Activated CD8-positive, alpha-beta memory T cell treated with anti-CD3 and anti-CD28 coated beads, Interleukin-2, amount 50 U/mL, for 1 hour (primary cell): Measurements from ENCODE around the gene CGN.

Experiments used
- DNase-seq: peaks from one replicate; pipeline ENCODE4 v3.0.0-alpha.2; 2020; ENCODE audit errors: extremely low read depth

Gene CGN

DNA sequence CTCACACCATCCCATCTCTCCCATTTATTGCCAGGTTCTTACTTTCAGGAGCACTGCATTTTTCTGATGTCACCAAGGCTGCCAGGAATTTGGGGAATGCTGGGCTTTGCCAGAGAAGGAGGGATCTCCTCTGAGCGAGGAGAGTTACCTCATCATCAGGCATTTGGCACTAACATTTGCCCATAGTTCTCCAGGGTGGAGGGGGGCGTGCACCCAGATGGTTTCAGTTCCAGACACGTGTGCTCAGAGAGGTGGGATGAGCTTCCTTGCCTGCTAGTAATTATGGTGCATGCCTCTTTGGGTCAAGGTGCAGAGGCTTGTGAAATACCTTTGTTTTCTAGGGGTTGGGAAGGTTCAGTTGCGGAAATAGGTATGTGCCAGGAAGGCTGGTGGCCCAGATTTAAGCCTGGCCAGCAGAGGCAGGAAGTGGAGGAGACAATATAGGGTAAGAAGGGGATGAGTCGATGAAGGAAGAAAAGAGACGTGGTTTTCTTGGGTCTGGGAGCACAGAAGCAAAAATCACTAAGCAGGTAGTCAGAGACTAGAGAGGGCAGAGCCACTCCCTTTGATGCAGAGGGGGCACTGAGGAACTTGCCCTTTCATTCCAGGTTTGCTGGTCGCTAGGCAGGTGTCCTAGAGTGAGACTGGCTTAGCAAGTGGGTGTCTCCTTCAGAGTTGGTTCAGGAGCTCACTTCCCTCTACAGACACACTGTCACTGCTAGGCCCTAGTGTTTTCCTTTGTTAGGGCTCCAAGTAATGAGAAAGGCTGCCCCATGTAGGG lies 36.1 kb downstream of the CGN start:
- DNase-seq: no peak

DNA sequence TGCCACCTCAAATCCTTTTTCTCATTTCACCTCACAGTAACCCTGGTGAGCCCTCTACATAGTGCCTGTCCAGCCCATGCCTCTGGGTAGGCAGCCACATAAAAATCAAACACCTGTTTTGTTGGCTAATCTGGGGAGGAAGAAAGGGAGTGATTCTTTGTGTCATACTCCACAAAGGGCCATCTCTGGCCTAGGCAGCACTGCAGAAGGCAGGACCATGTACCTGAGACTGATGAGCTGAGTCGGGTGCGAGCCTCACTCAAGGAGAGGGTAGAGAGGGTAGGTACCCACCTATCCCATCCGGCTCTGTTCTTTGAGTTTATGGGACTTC lies 36.7 kb downstream of the CGN start:
- DNase-seq: no peak

DNA sequence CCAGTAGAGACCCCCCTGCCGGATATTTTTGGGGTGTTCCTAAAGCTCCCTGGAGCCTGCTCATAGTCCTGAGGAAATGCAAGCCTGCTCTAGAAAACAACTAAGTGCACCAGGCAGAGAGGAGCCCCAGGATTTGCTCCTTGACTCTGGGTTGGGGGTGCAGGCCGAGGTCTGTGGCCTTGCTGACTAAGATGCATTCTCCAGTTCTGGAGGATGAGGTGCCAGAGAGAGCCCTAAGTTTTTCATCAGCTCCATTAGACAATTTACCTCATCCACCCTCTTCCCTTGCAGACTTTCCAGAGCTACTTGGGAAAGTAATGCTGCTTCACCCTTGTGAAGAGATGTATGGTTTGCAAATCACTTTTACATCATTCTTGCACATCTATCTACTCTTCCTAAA lies 38.0 kb downstream of the CGN start:
- no peak for DNase-seq

GRCh38 chr1:151553659-151554058 lies 42.5 kb downstream of the CGN start:
- DNase-seq: no peak

DNA sequence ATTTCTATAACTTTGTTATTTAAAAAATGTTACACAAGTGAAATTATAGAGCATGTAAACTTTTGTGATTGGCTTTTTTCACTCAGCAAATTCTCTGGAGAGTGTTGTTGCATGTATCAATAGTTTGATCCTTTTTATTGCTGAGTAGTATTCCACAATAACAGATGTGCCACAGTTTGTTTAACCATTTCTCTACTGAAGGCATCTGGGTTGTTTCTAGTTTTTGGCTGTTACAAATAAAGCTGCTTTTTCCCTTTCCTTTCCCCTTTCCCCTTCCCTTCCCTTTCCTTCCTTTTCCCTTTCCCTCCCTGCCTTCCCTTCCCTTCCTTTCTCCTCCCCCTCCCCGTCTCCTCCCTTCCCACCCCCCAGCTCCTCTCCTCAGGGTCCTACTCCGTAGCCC lies 44.9 kb downstream of the CGN start:
- no peak for DNase-seq

DNA sequence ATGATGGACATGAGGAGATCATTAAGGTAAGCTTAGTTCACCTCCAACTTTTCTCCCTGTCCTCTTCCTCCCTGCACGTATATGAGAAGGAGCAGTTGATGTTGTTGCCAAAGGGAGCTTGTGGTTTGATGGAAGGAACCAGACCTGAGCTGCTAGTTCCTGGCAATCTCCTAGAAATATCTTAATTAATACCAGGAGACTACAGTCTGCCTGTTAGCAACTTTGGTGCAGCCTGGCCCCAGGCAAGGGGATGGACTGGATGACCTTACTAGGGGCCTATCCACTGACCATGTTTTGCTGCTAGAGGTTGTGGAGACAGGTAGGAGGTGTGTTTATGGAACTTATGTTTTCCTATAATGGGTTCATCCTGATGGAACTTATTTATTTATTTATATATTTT lies 51.5 kb downstream of the CGN start:
- no peak for DNase-seq

GRCh38 chr1:151563376-151563775 lies 52.2 kb downstream of the CGN start:
- DNase-seq: no peak

- no peak for DNase-seq
Measured at GRCh38 chr1:151565502-151566189, 54.5 kb downstream of the CGN start.

DNA sequence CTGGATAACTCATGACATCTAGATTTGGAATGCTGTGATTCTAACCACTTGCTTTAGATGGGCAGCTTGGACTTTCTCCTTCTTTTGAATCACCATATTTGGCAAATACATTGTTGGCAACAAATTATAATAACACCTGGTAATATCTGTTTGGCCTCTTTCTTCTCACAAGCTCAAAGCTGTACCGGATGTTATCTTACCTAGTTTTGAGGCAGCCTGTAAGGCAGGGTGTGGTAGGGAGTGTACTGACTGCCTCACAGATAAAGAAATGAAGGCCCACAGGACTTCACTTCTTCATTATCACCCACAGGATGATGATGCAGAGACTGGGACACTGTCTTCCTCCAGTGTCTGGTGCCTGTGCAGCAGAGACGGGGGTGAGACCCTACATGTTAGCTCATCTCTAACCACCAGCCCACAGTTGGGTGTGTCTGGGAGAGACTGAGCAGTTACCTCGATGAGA lies 57.5 kb downstream of the CGN start:
- no peak for DNase-seq

DNA sequence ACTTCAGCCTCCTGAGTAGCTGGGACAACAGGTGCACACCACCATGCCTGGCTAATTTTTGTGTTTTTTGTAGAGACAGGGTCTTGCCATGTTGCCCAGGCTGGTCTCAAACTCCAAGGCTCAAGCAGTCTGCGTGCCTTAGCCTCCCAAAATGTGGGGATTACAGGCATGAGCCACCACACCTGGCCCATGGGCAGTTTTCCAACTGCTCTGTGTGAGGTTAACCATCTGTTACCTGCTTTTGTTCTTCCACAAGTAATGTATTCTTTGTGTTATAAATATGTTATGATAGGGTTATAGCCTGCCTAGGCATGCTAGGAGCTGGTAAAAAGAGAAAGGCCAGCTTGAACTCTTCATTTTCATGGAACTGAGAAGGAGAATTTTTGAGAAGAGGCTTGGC lies 59.6 kb downstream of the CGN start:
- DNase-seq: no peak

- no peak for DNase-seq
Measured at GRCh38 chr1:151574575-151575529, 63.7 kb downstream of the CGN start.

GRCh38 chr1:151577173-151577572 lies 66.0 kb downstream of the CGN start:
- DNase-seq: no peak

DNA sequence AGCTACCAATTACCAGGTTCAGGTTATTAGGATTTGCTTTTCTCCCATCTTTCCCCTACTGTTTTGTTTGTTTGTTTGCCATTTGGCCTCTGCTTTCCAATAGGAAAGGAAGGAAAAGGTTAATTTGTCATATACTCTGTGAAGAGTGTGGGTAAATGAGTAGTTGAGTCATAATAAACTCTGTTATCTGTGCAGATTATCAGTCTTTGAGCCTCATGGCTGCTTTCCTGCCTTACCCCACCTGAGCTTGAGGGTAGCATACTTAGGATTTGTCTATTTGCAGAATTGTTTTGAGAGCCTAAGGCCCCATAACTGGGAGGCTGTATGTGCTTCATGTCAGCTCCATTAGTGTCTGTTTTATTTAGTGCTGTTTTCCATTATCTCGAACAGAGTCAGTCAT lies 67.8 kb downstream of the CGN start:
- no peak for DNase-seq

- no peak for DNase-seq
Measured at GRCh38 chr1:151579436-151580225, 68.4 kb downstream of the CGN start.

DNA sequence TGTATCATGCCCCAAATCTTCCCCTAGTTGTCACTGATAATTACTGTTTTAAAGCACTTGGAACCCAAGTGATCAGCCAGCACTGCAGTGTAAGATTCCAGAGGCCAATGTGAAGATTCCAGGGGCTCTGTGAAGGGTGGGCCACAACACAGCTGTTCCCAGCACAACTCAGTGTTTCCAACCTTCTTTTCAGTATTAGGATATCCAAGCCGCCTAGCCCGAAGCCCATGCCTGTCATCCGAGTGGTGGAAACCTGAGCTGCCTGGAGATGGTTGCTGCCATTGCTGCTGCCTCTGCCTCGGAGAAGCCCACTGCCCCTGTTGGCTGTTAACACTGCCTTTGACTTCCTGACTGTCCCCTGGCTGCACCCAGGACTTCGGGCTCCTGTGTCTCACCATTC lies 70.3 kb downstream of the CGN start:
- DNase-seq: no peak

- no peak for DNase-seq
Measured at GRCh38 chr1:151581921-151582320, 70.7 kb downstream of the CGN start.

DNA sequence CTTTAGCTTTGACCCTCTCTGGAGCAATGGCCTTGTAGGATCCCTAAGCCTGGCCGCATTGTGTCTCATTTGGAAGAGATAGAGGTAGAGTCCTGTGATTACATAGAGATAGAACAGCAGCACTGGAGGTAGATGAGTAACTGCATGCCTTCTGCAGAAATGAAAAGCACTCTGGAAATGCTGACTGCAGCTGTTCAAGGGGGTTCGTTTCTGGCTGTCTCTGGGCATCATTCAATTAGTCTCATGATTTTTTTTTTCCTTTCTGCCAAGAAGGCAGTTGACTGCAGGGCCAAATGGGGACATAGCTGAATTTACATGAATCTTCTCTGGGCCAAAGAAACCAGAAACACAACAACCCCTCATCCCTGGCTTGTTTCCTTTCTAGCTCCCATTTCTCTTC lies 72.6 kb downstream of the CGN start:
- no peak for DNase-seq

GRCh38 chr1:151584278-151584677 lies 73.1 kb downstream of the CGN start:
- no peak for DNase-seq

GRCh38 chr1:151584780-151585179 lies 73.6 kb downstream of the CGN start:
- no peak for DNase-seq

DNA sequence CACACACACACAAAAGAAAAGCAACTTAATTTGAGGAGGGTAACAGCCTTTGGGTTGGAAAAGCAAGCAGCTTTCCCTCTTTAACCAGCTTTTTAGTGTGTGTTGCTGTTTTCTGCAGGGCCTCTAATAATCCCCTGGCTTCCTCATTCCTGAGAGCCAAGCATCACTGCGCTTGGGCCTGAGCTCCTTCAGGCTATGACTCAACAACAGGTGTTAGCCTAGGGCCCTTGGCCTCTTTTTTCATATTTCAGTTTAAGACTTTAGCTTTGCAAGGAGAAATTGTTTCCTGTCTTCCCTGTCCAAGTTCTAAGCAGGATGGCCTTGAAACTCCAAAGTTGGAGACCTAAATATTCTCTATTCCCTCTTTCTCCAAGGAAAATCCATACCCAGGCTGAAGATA lies 74.4 kb downstream of the CGN start:
- no peak for DNase-seq
